A549 (cell line): ENCODE results near the gene TTC27. TPM values are rescaled to one million over a fixed set of nuclear protein-coding genes. Genes with fewer than 3 reads are reported as not detected.

Source experiments
- ATAC-seq, 2 experiments: fragments of 200-7000 bp in 1 of 2; fragments of >200 bp in 1 of 2; cut with Nextera tagmentation in 1 of 2; cut with Tn5 transposase in 1 of 2; 3 replicates each; pipeline versions ENCODE4 v1.8.0 to v1.9.1; 2018 to 2020; ENCODE audit warnings: mild to moderate bottlenecking in 1 of 2, moderate library complexity in 1 of 2
- CTCF ChIA-PET: fragments of 300-600 bp; sonication (Branson Sonifier 250); formaldehyde crosslinking; extraction: SDS; loops from one replicate; lab custom pipeline; 2021; ENCODE audit warnings: antibody characterized with exemption, inconsistent platforms; lab: Yijun Ruan, JAX
- POLR2A ChIA-PET: fragments of 350-600 bp; formaldehyde crosslinking; extraction: SDS; loops from one replicate; lab custom pipeline; 2021; ENCODE audit warnings: antibody characterized with exemption, inconsistent platforms; lab: Yijun Ruan, JAX
- DNase-seq, 2 experiments: peaks; one replicate each; pipeline versions ENCODE4 v3.0.0 to v3.0.0-alpha.2; 2011 to 2016; ENCODE audit warnings: low read depth in 1 of 2, low spot score in 1 of 2
- FAIRE-seq: peaks from 2 replicates; lab custom pipeline; 2011; peaks lifted over from hg19 to GRCh38; lab: Jason Lieb, UNC
- H3K27ac ChIP-seq, 2 experiments: fragments of >200 bp; sonication (Bioruptor Twin); formaldehyde crosslinking; 3 replicates each; pipeline ENCODE4 v1.5.1; 2016 to 2017
- H3K4me1 ChIP-seq: fragments of >200 bp; sonication (Bioruptor Twin); formaldehyde crosslinking; 3 replicates; pipeline ENCODE4 v1.6.1; 2016
- H3K4me2 ChIP-seq: fragments of >200 bp; sonication (Bioruptor Twin); formaldehyde crosslinking; 3 replicates; pipeline ENCODE4 v1.6.1; 2016
- H3K4me3 ChIP-seq: fragments of >200 bp; sonication (Bioruptor Twin); formaldehyde crosslinking; 3 replicates; pipeline ENCODE4 v1.5.1; 2016
- H3K9me3 ChIP-seq: fragments of >200 bp; sonication (Bioruptor Twin); formaldehyde crosslinking; 3 replicates; pipeline ENCODE4 v1.6.1; 2016
- ATOH8 ChIP-seq: fragments of 250-450 bp; sonication (Bioruptor Pico); IDR thresholded peaks from 2 replicates; pipeline ENCODE4 v1.5.0; 2020; ENCODE audit warnings: low read depth, mild to moderate bottlenecking, moderate library complexity
- BCL3 ChIP-seq: fragments of >200 bp; sonication (Bioruptor Twin); formaldehyde crosslinking; IDR thresholded peaks from 3 replicates; pipeline ENCODE4 v1.6.1; 2016
- E2F6 ChIP-seq: IDR thresholded peaks from 2 replicates; pipeline ENCODE4 v1.6.1; 2012; ENCODE audit warnings: low read depth, borderline replicate concordance
- EHF ChIP-seq: fragments of 250-450 bp; sonication (Bioruptor Pico); IDR thresholded peaks from 2 replicates; pipeline ENCODE4 v1.5.0; 2020; ENCODE audit warnings: mild to moderate bottlenecking
- FOSB ChIP-seq: fragments of 250-450 bp; sonication (Bioruptor Pico); IDR thresholded peaks from 2 replicates; pipeline ENCODE4 v1.5.0; 2020; ENCODE audit warnings: mild to moderate bottlenecking, moderate library complexity
- FOXS1 ChIP-seq: fragments of 250-450 bp; sonication (Bioruptor Pico); IDR thresholded peaks from 2 replicates; pipeline ENCODE4 v1.5.0; 2020; ENCODE audit warnings: mild to moderate bottlenecking, moderate library complexity
- HDAC2 ChIP-seq: fragments of 200-600 bp; sonication (generic); IDR thresholded peaks from 2 replicates; pipeline ENCODE4 v1.6.1; 2016
- HES2 ChIP-seq: fragments of >200 bp; sonication (Bioruptor Twin); formaldehyde crosslinking; IDR thresholded peaks from 2 replicates; pipeline ENCODE4 v1.6.1; 2016
- HOXB5 ChIP-seq: fragments of 250-450 bp; sonication (Bioruptor Pico); IDR thresholded peaks from 2 replicates; pipeline ENCODE4 v1.5.0; 2020; ENCODE audit warnings: mild to moderate bottlenecking, moderate library complexity
- JUNB ChIP-seq: fragments of >200 bp; sonication (Bioruptor Twin); formaldehyde crosslinking; IDR thresholded peaks from 2 replicates; pipeline ENCODE4 v1.6.1; 2016
- KDM1A ChIP-seq: fragments of 200-600 bp; sonication (generic); IDR thresholded peaks from 2 replicates; pipeline ENCODE4 v1.6.1; 2016; ENCODE audit warnings: low read depth, mild to moderate bottlenecking
- MAFK ChIP-seq: fragments of 450-650 bp; IDR thresholded peaks from 2 replicates; pipeline ENCODE4 v1.6.1; 2014; ENCODE audit not compliant: partially characterized antibody
- MAX ChIP-seq: IDR thresholded peaks from 2 replicates; pipeline ENCODE4 v1.6.1; 2012
- MYC ChIP-seq: IDR thresholded peaks from 2 replicates; pipeline ENCODE4 v1.6.1; 2012; ENCODE audit warnings: mild to moderate bottlenecking, inconsistent platforms, low read length, improper control_type of control experiment, borderline replicate concordance
- NFE2L2 ChIP-seq: fragments of 150-350 bp; conservative IDR thresholded peaks from 2 replicates; pipeline ENCODE4 v1.6.1; 2014; ENCODE audit warnings: low read length
- PBX3 ChIP-seq: IDR thresholded peaks from 2 replicates; pipeline ENCODE4 v1.6.1; 2012
- PHF8 ChIP-seq: fragments of 200-600 bp; sonication (generic); IDR thresholded peaks from 2 replicates; pipeline ENCODE4 v1.6.1; 2016; ENCODE audit warnings: low read depth, mild to moderate bottlenecking, antibody characterized with exemption, moderate library complexity, borderline replicate concordance
- POLR2AphosphoS2 ChIP-seq: conservative IDR thresholded peaks from 2 replicates; pipeline ENCODE4 v1.6.1; 2012; ENCODE audit warnings: low read length, improper control_type of control experiment, inconsistent platforms
- RARB ChIP-seq: fragments of 250-450 bp; sonication (Bioruptor Pico); IDR thresholded peaks from 2 replicates; pipeline ENCODE4 v1.8.0; 2021; ENCODE audit warnings: mild to moderate bottlenecking, moderate library complexity
- RNF2 ChIP-seq: fragments of 200-600 bp; sonication (generic); IDR thresholded peaks from 2 replicates; pipeline ENCODE4 v1.6.1; 2016; ENCODE audit warnings: low read depth, mild to moderate bottlenecking, antibody characterized with exemption, moderate library complexity, borderline replicate concordance
- TP53 ChIP-seq: fragments of 250-450 bp; sonication (Bioruptor Pico); IDR thresholded peaks from 2 replicates; pipeline ENCODE4 v1.5.0; 2021; ENCODE audit warnings: mild to moderate bottlenecking, moderate library complexity
- ZC3H11A ChIP-seq: fragments of 450-650 bp; IDR thresholded peaks from 2 replicates; pipeline ENCODE4 v1.6.1; 2014; ENCODE audit warnings: antibody characterized with exemption, mild to moderate bottlenecking
- ZFP36 ChIP-seq: fragments of 450-650 bp; IDR thresholded peaks from 2 replicates; pipeline ENCODE4 v1.6.1; 2014; ENCODE audit warnings: borderline replicate concordance; ENCODE audit not compliant: partially characterized antibody
- ZNF302 ChIP-seq: fragments of 250-450 bp; sonication (Bioruptor Pico); IDR thresholded peaks from 2 replicates; pipeline ENCODE4 v1.9.0; 2021; ENCODE audit warnings: inconsistent platforms, mild to moderate bottlenecking, moderate library complexity
- ZSCAN20 ChIP-seq: fragments of 250-450 bp; sonication (Bioruptor Pico); IDR thresholded peaks from 2 replicates; pipeline ENCODE4 v1.8.0; 2022; ENCODE audit warnings: mild to moderate bottlenecking, moderate library complexity
- WGBS: methylation state at CpG from one replicate; pipeline ENCODE4 v1.1.6; 2017; ENCODE audit errors: missing lambda C conversion rate; 5-methylcytosine and 5-hydroxymethylcytosine counted together
- polyA plus RNA-seq, 4 experiments: library from polyadenylated mRNA; depleted of rRNA in 3 of 4; stranded (reverse); fragments of >200 nt; fragmentation: RNase III in 1 of 4; extraction: RNeasy Plus Mini Kit Qiagen cat#74134 plus additional on column Dnase treatment in 1 of 4; gene quantifications; 2 replicates in 3 of 4; 3 replicates in 1 of 4; pipeline ENCODE4 v1.2.3, GENCODE V29; 2011 to 2017

TTC27 gene
- polyA plus RNA-seq, 2 of the 4 experiments (the other 2 are of a cell fraction): 21.7 to 56.2 TPM

GRCh38 chr2:32656069-32656468 lies 28.2 kb downstream of the TTC27 start (continued):
- no peak for TF ChIP-seq RNF2
- TF ChIP-seq POLR2AphosphoS2: no peak
- TF ChIP-seq, all 56 proteins: peak for 0

- TF ChIP-seq POLR2AphosphoS2 (no peak), ZSCAN20 (CRISPR knock-in tag) (no peak), ATOH8 (CRISPR knock-in tag) (no peak), ZNF302 (CRISPR knock-in tag) (no peak), JUNB (no peak), FOXS1 (CRISPR knock-in tag) (no peak), ZC3H11A (no peak), MAX (no peak), FOSB (no peak), EHF (CRISPR knock-in tag) (no peak), MAFK (no peak), PBX3 (no peak)
- CTCF ChIA-PET: no interaction called here
Observed at GRCh38 chr2:32663864-32664263, 36.0 kb downstream of the TTC27 start.

GRCh38 chr2:32666704-32667103 lies 38.9 kb downstream of the TTC27 start:
- POLR2A ChIA-PET: no interaction called here
- ATAC-seq (no peak), FAIRE-seq (no peak), DNase-seq (no peak)
- WGBS: 97% methylated on average over 1 of the region's 1 CpG
- H3K4me2 ChIP-seq: no peak overlapping the region
- CTCF ChIA-PET: no interaction called here
- H3K4me3 ChIP-seq: no peak overlapping the region
- no peak for TF ChIP-seq FOXS1 (CRISPR knock-in tag)
- peak; percentile 41 for TF ChIP-seq MAFK
- TF ChIP-seq ZFP36: no peak
- no peaks in the 10 kb centered on the region for H3K9me3 ChIP-seq
- H3K27ac ChIP-seq: no peak overlapping the region
- no peaks in the 10 kb centered on the region; the same call in 2 of the 3 replicates for H3K4me1 ChIP-seq

More at GRCh38 chr2:32663864-32664263, 36.0 kb downstream of the TTC27 start:
- no peak overlapping the region for H3K4me2 ChIP-seq
- H3K4me1 ChIP-seq: no peaks in the 10 kb centered on the region
- no peak for ATAC-seq
- H3K27ac ChIP-seq: no peak overlapping the region
- no peaks in the 10 kb centered on the region for H3K9me3 ChIP-seq
- POLR2A ChIA-PET: no interaction called here
- WGBS: 93% methylated on average over 8 of the region's 8 CpGs
- no peak for DNase-seq
- no peak overlapping the region for H3K4me3 ChIP-seq
- no peak for FAIRE-seq

GRCh38 chr2:32668254-32668653 lies 40.4 kb downstream of the TTC27 start:
- no peak for TF ChIP-seq KDM1A
- POLR2A ChIA-PET: no interaction called here

GRCh38 chr2:32671885-32672533 lies 44.2 kb downstream of the TTC27 start:
- 86% methylated on average over 2 of the region's 2 CpGs for WGBS
- Histone ChIP-seq H3K4me2 (no peak overlapping the region), H3K27ac (no peak overlapping the region), H3K9me3 (no peaks in the 10 kb centered on the region), H3K4me3 (no peak overlapping the region), H3K4me1 (no peaks in the 10 kb centered on the region; the same call in 2 of the 3 replicates)
- POLR2A ChIA-PET: no interaction called here
- FAIRE-seq: no peak
- ATAC-seq: no peak
- CTCF ChIA-PET: interaction anchor here (0.6 to 0.7 kb wide), 2 partner anchors 17 to 900 kb away, joined by 3 read pairs; no protein-coding TSS in a partner anchor
- no peak for DNase-seq
- no peak for TF ChIP-seq RNF2
- no peak for TF ChIP-seq HOXB5 (CRISPR knock-in tag)
- no peak for TF ChIP-seq PHF8
- no peak for TF ChIP-seq TP53
- TF ChIP-seq NFE2L2: no peak
- TF ChIP-seq HDAC2: no peak
- TF ChIP-seq BCL3: no peak
- TF ChIP-seq HES2: no peak
- no peak for TF ChIP-seq RARB (CRISPR knock-in tag)
- no peak for TF ChIP-seq E2F6
- TF ChIP-seq MYC: no peak

More at GRCh38 chr2:32668254-32668653, 40.4 kb downstream of the TTC27 start:
- DNase-seq (no peak), FAIRE-seq (no peak), ATAC-seq (no peak)
- no peaks in the 10 kb centered on the region for H3K9me3 ChIP-seq
- H3K27ac ChIP-seq: no peak overlapping the region
- CTCF ChIA-PET: no interaction called here
- no peak overlapping the region for H3K4me2 ChIP-seq
- WGBS: 45% methylated on average over 1 of the region's 1 CpG
- no peaks in the 10 kb centered on the region; the same call in 2 of the 3 replicates for H3K4me1 ChIP-seq
- no peak overlapping the region for H3K4me3 ChIP-seq
